SK-N-SH (cell line): ENCODE measurements around the gene KIF25. TPM values are rescaled to one million over a fixed set of nuclear protein-coding genes. Genes with fewer than 3 reads are reported as not detected.

Source experiments
- CTCF ChIA-PET: fragments of 300-600, 350-600 bp; formaldehyde crosslinking; extraction: SDS; loops from one replicate; lab custom pipeline; 2021; lab: Yijun Ruan, JAX
- POLR2A ChIA-PET: fragments of 350-600 bp; sonication (Branson Sonifier 250); formaldehyde crosslinking; extraction: SDS; loops from one replicate; lab custom pipeline; 2020; ENCODE audit warnings: antibody characterized with exemption, inconsistent platforms; lab: Yijun Ruan, JAX
- DNase-seq: peaks from one replicate; pipeline ENCODE4 v3.0.0; 2012
- H2AFZ ChIP-seq: fragments of 200-600 bp; sonication (generic); 2 replicates; pipeline ENCODE4 v1.8.1; 2016; ENCODE audit warnings: antibody characterized with exemption, mild to moderate bottlenecking, low read depth
- H3F3A ChIP-seq: fragments of 200-600 bp; sonication (generic); replicated peaks from 2 replicates; pipeline ENCODE3; 2016; ENCODE audit warnings: antibody characterized with exemption, mild to moderate bottlenecking; ENCODE audit not compliant: insufficient read depth
- H3K27ac ChIP-seq, 2 experiments: fragments of 200-500 bp in 1 of 2; fragments of 200-600 bp in 1 of 2; sonication (Bioruptor generic) in 1 of 2; sonication (generic), shearing (Covaris generic) in 1 of 2; 2 replicates each; pipeline versions ENCODE4 v1.5.1 to v1.6.1; 2014 to 2016; ENCODE audit warnings: low read depth in 2 of 2, inconsistent platforms in 1 of 2, low read length in 1 of 2, mild to moderate bottlenecking in 1 of 2, mixed read lengths in 1 of 2
- H3K27me3 ChIP-seq: fragments of 200-600 bp; sonication (generic), shearing (Covaris generic); 2 replicates; pipeline ENCODE4 v1.6.1; 2016; ENCODE audit warnings: mixed run types; ENCODE audit not compliant: insufficient read depth
- H3K36me3 ChIP-seq, 2 experiments: fragments of 200-500 bp in 1 of 2; fragments of 200-600 bp in 1 of 2; sonication (Bioruptor generic) in 1 of 2; sonication (generic) in 1 of 2; replicated peaks in 1 of 2; 2 replicates each; pipeline versions ENCODE3 to v1.5.1; 2014 to 2016; ENCODE audit warnings: low read length in 1 of 2, mild to moderate bottlenecking in 1 of 2; ENCODE audit not compliant: insufficient read depth in 2 of 2, control insufficient read depth in 1 of 2
- H3K4me1 ChIP-seq, 2 experiments: fragments of 200-500 bp in 1 of 2; fragments of 200-600 bp in 1 of 2; sonication (Bioruptor generic) in 1 of 2; sonication (generic), shearing (Covaris generic) in 1 of 2; 2 replicates each; pipeline versions ENCODE4 v1.5.1 to v1.6.1; 2014 to 2016; ENCODE audit warnings: low read depth in 1 of 2, low read length in 1 of 2, mixed run types in 1 of 2; ENCODE audit not compliant: insufficient read depth in 2 of 2, control insufficient read depth in 1 of 2
- H3K4me2 ChIP-seq: fragments of 200-600 bp; sonication (generic), shearing (Covaris generic); 2 replicates; pipeline ENCODE4 v1.6.1; 2017; ENCODE audit warnings: mixed run types
- H3K4me3 ChIP-seq, 2 experiments: fragments of 200-500 bp in 1 of 2; fragments of 200-600 bp in 1 of 2; sonication (Bioruptor generic) in 1 of 2; sonication (generic), shearing (Covaris generic) in 1 of 2; 2 replicates each; pipeline versions ENCODE4 v1.5.1 to v1.8.1; 2014 to 2016; ENCODE audit warnings: low read depth in 2 of 2, inconsistent platforms in 1 of 2, low read length in 1 of 2, mild to moderate bottlenecking in 1 of 2, mixed read lengths in 1 of 2, moderate library complexity in 1 of 2
- H3K79me2 ChIP-seq: fragments of 200-600 bp; sonication (generic); 2 replicates; pipeline ENCODE4 v1.8.1; 2017; ENCODE audit warnings: mild to moderate bottlenecking; ENCODE audit not compliant: insufficient read depth
- H3K9ac ChIP-seq: fragments of 200-600 bp; sonication (generic); 2 replicates; pipeline ENCODE4 v1.6.1; 2017; ENCODE audit warnings: mixed run types
- H3K9me2 ChIP-seq: fragments of 200-600 bp; sonication (generic); 2 replicates; pipeline ENCODE4 v1.6.1; 2017; ENCODE audit warnings: mixed run types
- H3K9me3 ChIP-seq: fragments of 200-600 bp; sonication (generic); 2 replicates; pipeline ENCODE4 v1.6.1; 2017; ENCODE audit warnings: mixed run types, mild to moderate bottlenecking, moderate library complexity
- H4K20me1 ChIP-seq: fragments of 200-600 bp; sonication (generic); 2 replicates; pipeline ENCODE4 v1.6.1; 2017; ENCODE audit warnings: mild to moderate bottlenecking, mixed run types; ENCODE audit not compliant: insufficient read depth
- CHD2 ChIP-seq: fragments of 150-350 bp; IDR thresholded peaks from 2 replicates; pipeline ENCODE4 v1.6.1; 2018; ENCODE audit warnings: low read length; ENCODE audit not compliant: partially characterized antibody
- ELF1 ChIP-seq: IDR thresholded peaks from 2 replicates; pipeline ENCODE4 v1.4.0; 2012
- EZH2phosphoT487 ChIP-seq: fragments of 200-600 bp; sonication (generic); IDR thresholded peaks from 2 replicates; pipeline ENCODE4 v1.6.1; 2017; ENCODE audit warnings: low read depth, mixed run types, mild to moderate bottlenecking, antibody characterized with exemption, moderate library complexity, borderline replicate concordance
- FOSL2 ChIP-seq: IDR thresholded peaks from 2 replicates; pipeline ENCODE4 v1.4.0; 2012; ENCODE audit warnings: low read depth, mild to moderate bottlenecking, moderate library complexity, borderline replicate concordance
- FOXJ3 ChIP-seq: sonication (generic); formaldehyde crosslinking; IDR thresholded peaks from 2 replicates; pipeline ENCODE4 v1.5.1; 2020; ENCODE audit warnings: mild to moderate bottlenecking, missing genetic modification reagents
- FOXM1 ChIP-seq: IDR thresholded peaks from 2 replicates; pipeline ENCODE4 v1.4.0; 2012; ENCODE audit warnings: low read depth, mild to moderate bottlenecking
- GABPA ChIP-seq: IDR thresholded peaks from 2 replicates; pipeline ENCODE4 v1.4.0; 2012; ENCODE audit warnings: low read depth, mild to moderate bottlenecking
- JUND ChIP-seq: IDR thresholded peaks from 2 replicates; pipeline ENCODE4 v1.4.0; 2012
- MEF2A ChIP-seq: IDR thresholded peaks from 2 replicates; pipeline ENCODE4 v1.4.0; 2012; ENCODE audit warnings: low read depth, borderline replicate concordance
- POLR2AphosphoS5 ChIP-seq: IDR thresholded peaks from 2 replicates; pipeline ENCODE4 v1.6.1; 2012; ENCODE audit warnings: low read depth, low read length
- RAD21 ChIP-seq: IDR thresholded peaks from 2 replicates; pipeline ENCODE4 v1.6.1; 2012; ENCODE audit warnings: mild to moderate bottlenecking, low read length
- RFX5 ChIP-seq: IDR thresholded peaks from 2 replicates; pipeline ENCODE4 v1.6.1; 2012; ENCODE audit warnings: mild to moderate bottlenecking, improper control_type of control experiment, low read length
- TAF1 ChIP-seq: IDR thresholded peaks from 2 replicates; pipeline ENCODE4 v1.6.1; 2012; ENCODE audit warnings: low read depth, mild to moderate bottlenecking, low read length, moderate library complexity, borderline replicate concordance
- TCF12 ChIP-seq: IDR thresholded peaks from 2 replicates; pipeline ENCODE4 v1.4.0; 2012
- TEAD4 ChIP-seq: IDR thresholded peaks from 2 replicates; pipeline ENCODE4 v1.4.0; 2012; ENCODE audit warnings: mild to moderate bottlenecking, borderline replicate concordance; ENCODE audit not compliant: insufficient read depth
- WGBS: methylation state at CpG from one replicate; pipeline ENCODE4 v1.1.6; 2017; ENCODE audit warnings: low lambda C conversion rate; 5-methylcytosine and 5-hydroxymethylcytosine counted together
- polyA plus RNA-seq, 3 experiments: library from polyadenylated mRNA; depleted of rRNA; stranded (reverse); fragments of >200 nt; gene quantifications; 2 replicates each; pipeline ENCODE4 v1.2.3, GENCODE V29; 2012
- TF ChIP-seq, protein P1 (sequence below): IDR thresholded peaks from 2 replicates; pipeline ENCODE4; 2012
- TF ChIP-seq, protein P2 (sequence below): fragments of 200-600 bp; sonication (generic); IDR thresholded peaks from 2 replicates; pipeline ENCODE4 v1.6.1; 2017; ENCODE audit warnings: antibody characterized with exemption, mild to moderate bottlenecking, moderate library complexity
- TF ChIP-seq, protein P3 (sequence below): IDR thresholded peaks from 2 replicates; pipeline ENCODE4 v1.4.0; 2012; ENCODE audit warnings: low read depth
- TF ChIP-seq, protein P4 (sequence below): IDR thresholded peaks from 2 replicates; pipeline ENCODE4 v1.4.0; 2012; ENCODE audit warnings: low read depth, borderline replicate concordance
- TF ChIP-seq, protein P5 (sequence below): fragments of 150-350 bp; IDR thresholded peaks from 2 replicates; pipeline ENCODE4 v1.6.1; 2016; ENCODE audit warnings: mild to moderate bottlenecking, low read depth, low read length

The KIF25 gene
- polyA plus RNA-seq, 1 of the 3 experiments (the other 2 are of a cell fraction) = not detected

DNA sequence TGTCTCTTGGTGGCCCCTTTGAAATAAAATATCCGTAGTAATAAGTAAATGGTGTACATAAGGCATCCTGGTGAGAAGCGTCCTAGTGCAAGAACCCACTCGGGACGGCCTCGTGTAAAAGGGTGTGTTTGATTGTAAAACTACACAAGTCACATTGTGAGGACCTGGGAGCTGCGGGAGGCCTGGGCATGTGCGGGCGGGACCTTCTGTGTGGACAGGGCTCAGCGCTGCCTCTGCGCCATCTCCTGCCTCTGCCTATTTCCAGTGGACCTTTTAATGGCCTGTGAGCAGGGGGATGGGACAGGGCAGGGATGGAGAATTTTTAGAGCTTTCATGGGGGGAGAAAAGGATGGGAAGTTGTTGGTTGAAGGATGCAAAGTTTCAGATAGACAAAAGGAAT lies 25.3 kb upstream of the KIF25 start:
- Histone ChIP-seq H3K27me3 (no peaks in the 10 kb centered on the region), H3K4me3 (no peak overlapping the region), H2AFZ (no peak overlapping the region), H3K4me2 (no peak overlapping the region), H3F3A (no peaks in the 10 kb centered on the region), H3K9ac (no peak overlapping the region), H4K20me1 (no peaks in the 10 kb centered on the region), H3K27ac (no peak overlapping the region), H3K9me2 (no peaks in the 10 kb centered on the region), H3K36me3 (peaks cover 9 to 36% of the 10 kb centered on the region in 2 experiments), H3K9me3 (no peaks in the 10 kb centered on the region), H3K79me2 (no peaks in the 10 kb centered on the region), H3K4me1 (no peaks in the 10 kb centered on the region)
- ChIA-PET POLR2A (no interaction called here), CTCF (no interaction called here)
- TF ChIP-seq ELF1 (no peak), POLR2AphosphoS5 (no peak), FOXM1 (no peak), TCF12 (no peak), JUND (no peak), RAD21 (no peak), GABPA (no peak), TEAD4 (no peak), RFX5 (no peak), FOSL2 (no peak), FOXJ3 (CRISPR knock-in tag) (no peak), MEF2A (no peak), TAF1 (no peak), CHD2 (no peak), EZH2phosphoT487 (no peak)
- TF ChIP-seq, protein P1, sequence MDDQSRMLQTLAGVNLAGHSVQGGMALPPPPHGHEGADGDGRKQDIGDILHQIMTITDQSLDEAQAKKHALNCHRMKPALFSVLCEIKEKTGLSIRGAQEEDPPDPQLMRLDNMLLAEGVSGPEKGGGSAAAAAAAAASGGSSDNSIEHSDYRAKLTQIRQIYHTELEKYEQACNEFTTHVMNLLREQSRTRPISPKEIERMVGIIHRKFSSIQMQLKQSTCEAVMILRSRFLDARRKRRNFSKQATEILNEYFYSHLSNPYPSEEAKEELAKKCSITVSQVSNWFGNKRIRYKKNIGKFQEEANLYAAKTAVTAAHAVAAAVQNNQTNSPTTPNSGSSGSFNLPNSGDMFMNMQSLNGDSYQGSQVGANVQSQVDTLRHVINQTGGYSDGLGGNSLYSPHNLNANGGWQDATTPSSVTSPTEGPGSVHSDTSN = no peak
- TF ChIP-seq, protein P2, sequence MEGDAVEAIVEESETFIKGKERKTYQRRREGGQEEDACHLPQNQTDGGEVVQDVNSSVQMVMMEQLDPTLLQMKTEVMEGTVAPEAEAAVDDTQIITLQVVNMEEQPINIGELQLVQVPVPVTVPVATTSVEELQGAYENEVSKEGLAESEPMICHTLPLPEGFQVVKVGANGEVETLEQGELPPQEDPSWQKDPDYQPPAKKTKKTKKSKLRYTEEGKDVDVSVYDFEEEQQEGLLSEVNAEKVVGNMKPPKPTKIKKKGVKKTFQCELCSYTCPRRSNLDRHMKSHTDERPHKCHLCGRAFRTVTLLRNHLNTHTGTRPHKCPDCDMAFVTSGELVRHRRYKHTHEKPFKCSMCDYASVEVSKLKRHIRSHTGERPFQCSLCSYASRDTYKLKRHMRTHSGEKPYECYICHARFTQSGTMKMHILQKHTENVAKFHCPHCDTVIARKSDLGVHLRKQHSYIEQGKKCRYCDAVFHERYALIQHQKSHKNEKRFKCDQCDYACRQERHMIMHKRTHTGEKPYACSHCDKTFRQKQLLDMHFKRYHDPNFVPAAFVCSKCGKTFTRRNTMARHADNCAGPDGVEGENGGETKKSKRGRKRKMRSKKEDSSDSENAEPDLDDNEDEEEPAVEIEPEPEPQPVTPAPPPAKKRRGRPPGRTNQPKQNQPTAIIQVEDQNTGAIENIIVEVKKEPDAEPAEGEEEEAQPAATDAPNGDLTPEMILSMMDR = no peak
- TF ChIP-seq, protein P3, sequence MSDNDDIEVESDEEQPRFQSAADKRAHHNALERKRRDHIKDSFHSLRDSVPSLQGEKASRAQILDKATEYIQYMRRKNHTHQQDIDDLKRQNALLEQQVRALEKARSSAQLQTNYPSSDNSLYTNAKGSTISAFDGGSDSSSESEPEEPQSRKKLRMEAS = no peak
- TF ChIP-seq, protein P4, sequence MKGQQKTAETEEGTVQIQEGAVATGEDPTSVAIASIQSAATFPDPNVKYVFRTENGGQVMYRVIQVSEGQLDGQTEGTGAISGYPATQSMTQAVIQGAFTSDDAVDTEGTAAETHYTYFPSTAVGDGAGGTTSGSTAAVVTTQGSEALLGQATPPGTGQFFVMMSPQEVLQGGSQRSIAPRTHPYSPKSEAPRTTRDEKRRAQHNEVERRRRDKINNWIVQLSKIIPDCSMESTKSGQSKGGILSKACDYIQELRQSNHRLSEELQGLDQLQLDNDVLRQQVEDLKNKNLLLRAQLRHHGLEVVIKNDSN = no peak
- TF ChIP-seq, protein P5, sequence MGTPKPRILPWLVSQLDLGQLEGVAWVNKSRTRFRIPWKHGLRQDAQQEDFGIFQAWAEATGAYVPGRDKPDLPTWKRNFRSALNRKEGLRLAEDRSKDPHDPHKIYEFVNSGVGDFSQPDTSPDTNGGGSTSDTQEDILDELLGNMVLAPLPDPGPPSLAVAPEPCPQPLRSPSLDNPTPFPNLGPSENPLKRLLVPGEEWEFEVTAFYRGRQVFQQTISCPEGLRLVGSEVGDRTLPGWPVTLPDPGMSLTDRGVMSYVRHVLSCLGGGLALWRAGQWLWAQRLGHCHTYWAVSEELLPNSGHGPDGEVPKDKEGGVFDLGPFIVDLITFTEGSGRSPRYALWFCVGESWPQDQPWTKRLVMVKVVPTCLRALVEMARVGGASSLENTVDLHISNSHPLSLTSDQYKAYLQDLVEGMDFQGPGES = no peak
- 97% methylated on average over 10 of the region's 10 CpGs for WGBS
- no peak for DNase-seq
